HG03571 (cell line): Measurements from ENCODE around the gene KRTAP5-7.

Experiments
- ATAC-seq: cut with Tn5 transposase; IDR thresholded peaks from one replicate; pipeline ENCODE4 v1.9.1; 2021; ENCODE audit not compliant: unreplicated experiment

KRTAP5-7 gene

GRCh38 chr11:71495286-71496230, 31.5 kb upstream of the KRTAP5-7 start:
- ATAC-seq: no peak

DNA sequence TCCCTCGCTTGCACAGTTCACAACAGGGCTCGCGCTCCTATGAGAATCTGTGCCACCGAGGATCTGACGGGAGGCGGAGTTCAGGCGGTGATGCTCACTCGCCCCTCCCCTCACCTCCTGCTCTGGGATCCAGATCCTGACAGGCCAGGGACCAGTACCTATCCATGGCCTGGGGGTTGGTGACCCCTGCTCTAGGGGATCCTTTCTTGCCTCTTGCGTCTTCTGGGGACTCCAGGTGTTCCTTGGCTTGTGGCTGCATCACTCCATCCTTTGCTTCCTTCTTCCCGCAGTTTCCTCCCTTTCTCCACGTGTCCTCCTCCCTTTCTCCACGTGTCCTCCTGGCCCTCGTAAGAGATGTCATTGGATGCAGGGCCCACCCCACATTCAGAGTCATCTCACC, 30.6 kb upstream of the KRTAP5-7 start:
- no peak for ATAC-seq

- ATAC-seq: no peak
Observed at GRCh38 chr11:71498091-71498490, 29.0 kb upstream of the KRTAP5-7 start.

DNA sequence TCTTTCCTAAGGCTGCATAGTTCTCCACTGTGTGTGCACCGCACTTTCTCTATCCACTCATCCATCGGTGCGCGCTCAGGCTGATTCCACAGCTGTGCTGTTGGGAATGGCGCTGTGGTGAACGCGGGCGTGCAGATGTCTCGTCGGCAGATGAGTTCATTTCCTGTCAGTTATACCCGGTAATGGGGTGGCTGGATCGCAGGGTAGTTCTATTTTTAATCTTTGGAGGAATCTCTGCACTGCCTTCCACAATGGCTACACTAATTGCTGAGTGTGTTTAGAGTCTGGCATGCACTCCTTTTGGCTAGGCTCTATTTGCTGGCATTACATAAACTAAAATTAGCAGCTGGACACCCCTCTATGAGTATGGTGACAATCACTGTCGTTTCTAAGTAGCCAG, 27.9 kb upstream of the KRTAP5-7 start:
- no peak for ATAC-seq

- ATAC-seq: no peak
Observed at GRCh38 chr11:71499546-71499945, 27.5 kb upstream of the KRTAP5-7 start.

GRCh38 chr11:71500601-71501021, 26.5 kb upstream of the KRTAP5-7 start:
- no peak for ATAC-seq

DNA sequence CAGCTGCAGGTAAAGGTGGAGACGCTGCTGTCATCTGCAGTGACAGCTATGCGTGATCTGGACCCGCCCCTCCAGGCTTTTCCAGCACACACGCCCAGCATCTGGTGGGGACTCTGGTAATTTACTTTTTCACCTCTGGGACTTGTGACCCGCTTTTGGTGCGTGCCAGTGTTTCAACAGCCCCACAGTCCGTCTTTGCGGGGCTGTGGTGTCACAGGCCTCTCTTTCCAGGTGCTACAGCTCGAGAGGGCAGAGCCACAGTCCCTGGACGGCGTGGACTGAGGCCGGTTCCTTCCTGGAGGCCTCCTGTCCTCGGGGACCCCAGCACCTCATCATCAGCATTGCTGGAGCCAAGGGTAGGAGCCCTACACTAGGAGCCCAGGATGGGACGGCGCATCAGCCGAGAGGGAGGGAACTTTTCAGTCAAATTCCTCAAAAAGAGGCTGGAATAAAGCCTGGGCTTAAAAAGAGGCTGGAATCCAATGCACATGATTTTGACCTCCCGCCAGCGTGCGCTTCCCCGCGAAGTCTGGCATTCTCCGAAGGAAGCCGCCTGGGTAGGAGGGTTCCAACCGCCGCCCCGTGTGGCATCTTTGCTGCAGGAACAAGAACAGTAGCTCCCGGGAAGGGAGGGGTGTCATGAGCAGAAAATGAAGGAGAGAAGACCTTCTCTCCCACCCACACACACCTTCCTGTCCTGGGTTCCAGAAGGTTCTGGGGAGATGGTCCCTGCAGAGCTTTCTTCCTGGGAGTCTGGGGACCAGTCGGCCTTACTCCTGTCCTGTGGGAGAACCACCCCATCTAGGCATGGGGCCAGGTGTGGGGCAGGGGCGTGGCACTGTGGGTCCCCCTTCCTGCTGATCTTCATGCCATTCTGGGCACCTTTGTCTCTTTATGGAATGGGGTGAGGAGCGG, 25.7 kb upstream of the KRTAP5-7 start:
- ATAC-seq: no peak

GRCh38 chr11:71502026-71502425, 25.0 kb upstream of the KRTAP5-7 start:
- no peak for ATAC-seq

GRCh38 chr11:71502871-71503435, 24.1 kb upstream of the KRTAP5-7 start:
- no peak for ATAC-seq

- no peak for ATAC-seq
Observed at GRCh38 chr11:71504531-71504930, 22.5 kb upstream of the KRTAP5-7 start.

DNA sequence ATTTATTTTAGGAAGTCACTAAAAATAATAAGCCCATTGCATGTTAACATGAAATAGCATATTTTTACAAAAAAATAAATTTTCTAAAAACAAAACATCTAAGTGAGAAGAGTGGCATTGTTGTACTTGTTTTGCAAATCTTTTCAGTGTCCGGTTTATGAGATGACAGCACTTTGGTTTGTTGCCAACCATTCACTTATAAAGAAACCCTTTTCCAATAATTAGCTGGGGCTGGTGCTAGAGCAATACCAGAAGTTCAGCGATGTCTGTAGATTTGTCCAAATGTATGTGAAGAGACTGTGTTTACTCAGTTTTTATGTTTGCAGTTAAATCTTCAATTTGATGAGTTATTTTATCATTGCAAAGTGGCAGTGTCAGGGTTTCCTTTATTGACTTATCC, 22.1 kb upstream of the KRTAP5-7 start:
- no peak for ATAC-seq

- no peak for ATAC-seq
Observed at GRCh38 chr11:71505781-71506180, 21.3 kb upstream of the KRTAP5-7 start.

- ATAC-seq: no peak
Observed at GRCh38 chr11:71507102-71507501, 20.0 kb upstream of the KRTAP5-7 start.

DNA sequence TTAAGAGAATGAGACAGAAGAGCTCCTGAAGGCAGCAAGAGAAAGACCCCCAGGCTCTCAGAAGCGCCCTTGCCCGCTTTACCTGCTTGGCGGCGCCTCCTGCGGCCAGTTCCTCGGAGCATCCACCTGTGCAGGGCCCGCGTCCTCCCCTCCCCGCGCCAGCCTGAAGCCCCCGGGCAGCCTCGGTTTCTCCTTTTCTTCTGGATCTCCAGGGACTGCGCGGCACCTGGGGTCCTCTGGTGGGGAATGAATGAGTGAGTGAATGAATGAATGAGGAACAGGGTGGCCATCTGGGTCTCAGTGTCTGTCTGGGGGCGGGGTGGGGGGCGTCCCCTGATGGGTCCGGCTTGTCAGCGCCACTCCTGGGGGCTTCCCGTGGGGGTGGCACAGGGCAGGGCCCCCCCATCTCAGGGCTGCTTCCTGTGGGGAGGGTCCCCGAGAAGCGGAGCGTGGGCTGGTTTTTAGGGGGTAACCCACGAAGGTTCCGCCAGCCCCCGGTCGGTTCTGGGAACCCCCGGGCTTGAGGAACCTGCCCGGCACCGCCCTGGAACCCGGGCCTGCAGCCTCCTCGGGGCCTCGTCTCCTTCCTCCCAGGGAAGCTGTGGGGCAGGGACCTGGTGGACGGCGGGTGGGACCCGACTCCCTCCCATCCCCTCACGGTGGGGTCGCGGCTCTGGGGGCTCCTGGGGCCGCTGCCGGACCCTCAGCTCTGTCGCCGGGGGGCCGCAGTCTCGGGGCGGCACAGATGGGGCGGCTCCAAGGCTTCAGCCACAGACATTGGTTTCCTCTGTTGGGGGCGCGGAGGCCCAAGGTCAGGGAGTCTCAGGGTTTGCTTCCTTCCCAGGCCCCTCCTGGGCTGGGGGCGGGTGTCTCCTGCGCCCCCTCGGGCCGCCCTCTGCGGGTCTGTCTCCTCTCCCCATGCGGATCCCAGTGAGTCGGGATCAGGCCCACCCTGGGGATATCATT, 8.3 kb upstream of the KRTAP5-7 start:
- ATAC-seq: no peak

DNA sequence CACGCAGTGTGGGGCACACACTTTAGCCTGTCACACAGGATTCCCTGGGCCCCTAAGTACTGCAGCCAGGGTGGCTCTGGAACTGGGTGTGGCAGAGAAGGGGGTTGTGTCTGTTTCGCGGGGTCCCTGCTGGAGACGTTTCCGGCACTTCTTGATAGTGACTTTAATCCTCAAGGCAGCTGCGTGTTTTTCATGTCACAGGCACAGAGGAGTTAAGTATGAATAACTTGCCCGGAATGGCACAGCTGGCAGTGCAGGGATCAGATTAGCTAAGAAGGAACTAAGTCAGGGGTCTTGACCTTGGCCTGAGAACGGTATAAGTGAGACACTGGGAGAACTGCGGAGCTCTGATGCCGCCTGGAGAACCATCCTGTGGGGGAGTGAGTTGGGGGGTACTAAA, 7.5 kb upstream of the KRTAP5-7 start:
- no peak for ATAC-seq

GRCh38 chr11:71525188-71525937, 1.7 kb upstream of the KRTAP5-7 start:
- no peak for ATAC-seq

DNA sequence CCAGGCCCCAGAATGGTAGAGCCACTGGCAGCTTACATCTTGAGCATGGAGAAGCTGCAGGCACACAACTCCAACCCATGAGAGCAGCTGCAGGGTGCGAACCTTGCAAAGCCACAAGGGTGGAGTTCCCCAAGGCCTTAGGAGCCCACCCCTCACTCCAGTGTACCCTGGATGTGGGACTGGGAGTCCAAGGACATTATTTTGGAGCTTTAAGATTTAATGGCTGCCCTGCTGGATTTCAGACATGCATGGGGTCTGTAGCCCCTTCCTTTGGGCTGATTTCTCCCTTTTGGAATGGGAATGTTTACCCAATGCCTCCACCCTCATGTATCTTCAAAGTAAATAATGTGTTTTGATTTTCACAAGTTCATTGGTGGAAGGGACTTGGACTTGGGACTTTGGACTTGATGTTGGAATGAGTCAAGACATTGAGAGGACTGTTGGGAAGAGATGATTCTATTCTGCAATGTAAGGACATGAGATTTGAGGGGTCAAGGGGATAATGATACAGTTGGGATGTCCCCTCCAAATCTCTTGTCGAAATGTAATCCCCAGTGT, 1.1 kb upstream of the KRTAP5-7 start:
- no peak for ATAC-seq

GRCh38 chr11:71527576-71528210, 626 bp downstream of the KRTAP5-7 start:
- ATAC-seq: no peak

DNA sequence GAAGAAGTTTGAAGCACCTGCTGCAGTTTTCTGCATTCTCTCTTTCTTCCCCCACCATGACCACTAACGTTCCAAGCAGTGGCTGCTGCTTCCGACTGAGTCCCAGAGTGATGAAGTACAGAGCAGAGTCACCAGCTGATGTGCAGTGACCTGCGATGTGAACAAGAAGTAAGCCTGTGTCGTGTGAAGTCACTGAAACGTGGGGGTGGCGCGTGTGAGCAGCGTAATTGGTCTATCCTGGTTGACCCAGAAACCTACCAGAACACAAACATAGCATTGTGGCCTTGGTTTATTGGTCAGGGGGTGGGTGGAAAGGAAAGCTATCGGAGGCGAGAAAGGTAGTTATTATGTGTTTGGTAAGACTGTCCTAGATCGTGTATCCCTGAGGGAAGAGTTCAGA, 3.5 kb downstream of the KRTAP5-7 start:
- ATAC-seq: no peak
